ENCODE results near the gene PEAR1. TPM values are rescaled to one million over a fixed set of nuclear protein-coding genes. Genes with fewer than 3 reads are reported as not detected.

Gene PEAR1
- total RNA-seq, 6 donors from 2014 or later: 8.4 to 33.5 (median 13.7) TPM

- no peak for TF ChIP-seq CTCF (IDR thresholded peaks at IDR 0.05)
- no peak for TF ChIP-seq POLR2AphosphoS5 (IDR thresholded peaks at IDR 0.05)
- no peak for TF ChIP-seq EP300 (IDR thresholded peaks at IDR 0.05)
- TF ChIP-seq POLR2A (IDR thresholded peaks at IDR 0.05): no peak
- peaks cover 25 to 27% (median 26%) of the 10 kb centered on the region in 4 donors for H3K4me1 ChIP-seq
- H3K36me3 ChIP-seq: no peaks in the 10 kb centered on the region
- H3K4me3 ChIP-seq: peak within 1 kb of the TSS in 3 of 4 donors; percentile 21 to 37 (median 37)
- 8 to 18% methylated on average over 8 to 39 of the region's 39 CpGs for WGBS, 2 donors
- peaks cover 0 to 41% (median 27%) of the 10 kb centered on the region in 4 donors for H3K27me3 ChIP-seq
- no peak within 1 kb of the TSS for H3K27ac ChIP-seq
- ATAC-seq (ENCODE audit: low FRiP score in 2 of 2) (peak in 1 of 2 donors; percentile 14), DNase-seq (peak in 1 of 2 donors; percentile 83)
- H3K9me3 ChIP-seq: no peaks in the 10 kb centered on the region
Observed at GRCh38 chr1:156858959-156859522, 34.5 kb upstream of the PEAR1 start, which contains the start of gene INSRR. Gene INSRR, minus strand, starts transcription at chr1:156859117. Its CDS starts 496 bp downstream, at chr1:156858621.

GRCh38 chr1:156859523-156860112 lies 33.9 kb upstream of the PEAR1 start:
- H3K4me1 ChIP-seq: peaks cover 25 to 27% (median 26%) of the 10 kb centered on the region in 4 donors
- ATAC-seq (ENCODE audit: low FRiP score in 2 of 2) (peak in 1 of 2 donors; percentile 45), DNase-seq (no peak)
- peak overlapping the region in 3 of 4 donors; percentile 21 to 37 (median 37) for H3K4me3 ChIP-seq
- no peak overlapping the region for H3K27ac ChIP-seq
- 0 to 5% methylated on average over 10 to 28 of the region's 33 CpGs for WGBS, 2 donors
- H3K27me3 ChIP-seq: peaks cover 0 to 41% (median 27%) of the 10 kb centered on the region in 4 donors
- no peaks in the 10 kb centered on the region for H3K36me3 ChIP-seq
- no peaks in the 10 kb centered on the region for H3K9me3 ChIP-seq
- TF ChIP-seq POLR2A (IDR thresholded peaks at IDR 0.05) (no peak), CTCF (IDR thresholded peaks at IDR 0.05) (no peak), POLR2AphosphoS5 (IDR thresholded peaks at IDR 0.05) (no peak), EP300 (IDR thresholded peaks at IDR 0.05) (no peak)

GRCh38 chr1:156860113-156860627 lies 33.3 kb upstream of the PEAR1 start:
- DNase-seq (peak in 1 of 2 donors; percentile 89), ATAC-seq (ENCODE audit: low FRiP score in 2 of 2) (peak; percentile 35 to 86)
- Histone ChIP-seq H3K27ac (no peak overlapping the region), H3K4me1 (peaks cover 25 to 27% (median 26%) of the 10 kb centered on the region in 4 donors), H3K4me3 (peak overlapping the region in 3 of 4 donors; percentile 21 to 37 (median 37)), H3K9me3 (no peaks in the 10 kb centered on the region), H3K36me3 (no peaks in the 10 kb centered on the region), H3K27me3 (peaks cover 0 to 43% (median 27%) of the 10 kb centered on the region in 4 donors)
- TF ChIP-seq POLR2A (IDR thresholded peaks at IDR 0.05): no peak
- TF ChIP-seq CTCF (IDR thresholded peaks at IDR 0.05): peak; percentile 45 to 73 (median 67)
- 1 to 4% methylated on average over 25 to 28 of the region's 35 CpGs for WGBS, 2 donors

- Histone ChIP-seq H3K4me1 (peaks cover 25 to 27% (median 26%) of the 10 kb centered on the region in 4 donors), H3K4me3 (peak within 1 kb of the TSS in 3 of 4 donors; percentile 21 to 37 (median 37)), H3K36me3 (no peaks in the 10 kb centered on the region), H3K27ac (no peak within 1 kb of the TSS), H3K27me3 (peaks cover 0 to 48% (median 27%) of the 10 kb centered on the region in 4 donors), H3K9me3 (no peaks in the 10 kb centered on the region)
- ATAC-seq (ENCODE audit: low FRiP score in 2 of 2) (peak in 1 of 2 donors; percentile 67), DNase-seq (peak in 1 of 2 donors; percentile 87)
- TF ChIP-seq POLR2AphosphoS5 (IDR thresholded peaks at IDR 0.05): no peak
- no peak for TF ChIP-seq CTCF (IDR thresholded peaks at IDR 0.05)
- TF ChIP-seq EP300 (IDR thresholded peaks at IDR 0.05): no peak
- TF ChIP-seq POLR2A (IDR thresholded peaks at IDR 0.05): no peak
- 2% methylated on average over 47 of the region's 69 CpGs; no CpG with 5 or more reads in 1 of the 2 donors for WGBS, 2 donors
Observed at GRCh38 chr1:156860628-156861423, 32.7 kb upstream of the PEAR1 start, which contains the start of gene NTRK1. Gene NTRK1, plus strand, starts transcription at chr1:156860865. Its CDS starts 70 bp downstream, at chr1:156860935.
